ENCODE results near the gene KRTAP4-6.

Gene KRTAP4-6

DNA sequence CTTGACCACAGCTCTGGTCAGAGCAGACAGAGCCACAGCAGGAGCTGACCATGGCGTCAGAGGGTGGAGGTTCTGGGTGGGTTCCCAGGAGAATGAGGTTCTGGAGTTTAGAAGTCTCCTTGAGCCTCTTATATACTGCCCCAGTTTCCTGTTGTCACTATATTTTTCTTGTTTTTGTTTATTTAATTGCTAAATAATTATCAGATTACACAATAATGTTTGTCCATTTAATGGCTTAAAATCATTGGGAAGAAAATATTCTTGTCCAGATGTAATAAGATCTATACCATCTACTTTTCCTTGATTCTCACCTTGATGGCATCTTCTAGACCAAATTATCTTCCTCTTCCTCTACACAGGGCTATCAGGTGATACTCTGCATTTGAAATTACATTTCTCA lies 27.8 kb upstream of the KRTAP4-6 start, which contains the start of gene KRTAP4-3:
TSS of gene KRTAP4-3 (minus strand) at position 101 of the 400 bp plus-strand sequence. CDS start at position 52, 49 bp downstream.
- no peak within 1 kb of the TSS for H2AFZ ChIP-seq (ENCODE audit: low read depth, low read length, severe bottlenecking)
- H4K20me1 ChIP-seq (ENCODE audit: low read depth, low read length): no peaks in the 10 kb centered on the region
- H3K36me3 ChIP-seq (ENCODE audit: low read length): no peaks in the 10 kb centered on the region
- TF ChIP-seq, protein P1, sequence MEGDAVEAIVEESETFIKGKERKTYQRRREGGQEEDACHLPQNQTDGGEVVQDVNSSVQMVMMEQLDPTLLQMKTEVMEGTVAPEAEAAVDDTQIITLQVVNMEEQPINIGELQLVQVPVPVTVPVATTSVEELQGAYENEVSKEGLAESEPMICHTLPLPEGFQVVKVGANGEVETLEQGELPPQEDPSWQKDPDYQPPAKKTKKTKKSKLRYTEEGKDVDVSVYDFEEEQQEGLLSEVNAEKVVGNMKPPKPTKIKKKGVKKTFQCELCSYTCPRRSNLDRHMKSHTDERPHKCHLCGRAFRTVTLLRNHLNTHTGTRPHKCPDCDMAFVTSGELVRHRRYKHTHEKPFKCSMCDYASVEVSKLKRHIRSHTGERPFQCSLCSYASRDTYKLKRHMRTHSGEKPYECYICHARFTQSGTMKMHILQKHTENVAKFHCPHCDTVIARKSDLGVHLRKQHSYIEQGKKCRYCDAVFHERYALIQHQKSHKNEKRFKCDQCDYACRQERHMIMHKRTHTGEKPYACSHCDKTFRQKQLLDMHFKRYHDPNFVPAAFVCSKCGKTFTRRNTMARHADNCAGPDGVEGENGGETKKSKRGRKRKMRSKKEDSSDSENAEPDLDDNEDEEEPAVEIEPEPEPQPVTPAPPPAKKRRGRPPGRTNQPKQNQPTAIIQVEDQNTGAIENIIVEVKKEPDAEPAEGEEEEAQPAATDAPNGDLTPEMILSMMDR (IDR thresholded peaks at IDR 0.05; ENCODE audit: insufficient read depth, low read length, poor library complexity, severe bottlenecking): no peak
- TF ChIP-seq EZH2phosphoT487 (conservative IDR thresholded peaks at IDR 0.05; ENCODE audit: low read length): no peak
- no peak within 1 kb of the TSS for H3K27ac ChIP-seq (ENCODE audit: low read depth, low read length)
- H3K9me3 ChIP-seq (ENCODE audit: insufficient read depth, low read length): no peaks in the 10 kb centered on the region
- no peak within 1 kb of the TSS for H3K4me3 ChIP-seq (ENCODE audit: insufficient read depth, low read length, poor library complexity, severe bottlenecking)
- H3K9me2 ChIP-seq (replicated peaks; ENCODE audit: insufficient read depth, low read length): no peaks in the 10 kb centered on the region
- H3K9ac ChIP-seq (ENCODE audit: low read length): no peak within 1 kb of the TSS
- H3K27me3 ChIP-seq (ENCODE audit: low read length): no peaks in the 10 kb centered on the region
- H3K79me2 ChIP-seq (ENCODE audit: insufficient read depth, low read length): no peaks in the 10 kb centered on the region
- no peak within 1 kb of the TSS for H3K4me2 ChIP-seq (ENCODE audit: low read depth, low read length, poor library complexity, severe bottlenecking)
- no peaks in the 10 kb centered on the region for H3F3A ChIP-seq (ENCODE audit: insufficient read depth)

DNA sequence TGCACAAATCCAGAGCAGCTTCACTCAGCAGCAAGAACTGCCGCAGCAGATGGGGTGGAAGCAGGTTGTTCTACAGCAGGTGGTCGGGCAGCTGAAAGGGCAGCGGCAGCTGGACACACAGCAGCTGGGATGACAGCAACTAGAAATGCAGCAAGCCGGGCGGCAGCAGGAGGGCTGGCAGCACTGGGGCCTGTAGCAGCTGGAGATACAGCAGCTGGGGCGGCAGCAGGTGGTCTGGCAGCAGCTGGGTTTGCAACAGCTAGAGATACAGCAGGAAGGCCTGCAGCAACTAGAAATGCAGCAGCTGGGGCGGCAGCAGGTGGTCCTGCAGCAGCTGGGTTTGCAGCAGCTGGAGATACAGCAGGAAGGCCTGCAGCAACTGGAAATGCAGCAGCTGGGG lies 27.2 kb upstream of the KRTAP4-6 start:
- no peaks in the 10 kb centered on the region for H3K27me3 ChIP-seq (ENCODE audit: low read length)
- no peaks in the 10 kb centered on the region for H3F3A ChIP-seq (ENCODE audit: insufficient read depth)
- no peak overlapping the region for H3K27ac ChIP-seq (ENCODE audit: low read depth, low read length)
- no peaks in the 10 kb centered on the region for H4K20me1 ChIP-seq (ENCODE audit: low read depth, low read length)
- no peaks in the 10 kb centered on the region for H3K9me2 ChIP-seq (replicated peaks; ENCODE audit: insufficient read depth, low read length)
- TF ChIP-seq, protein P1 (IDR thresholded peaks at IDR 0.05; ENCODE audit: insufficient read depth, low read length, poor library complexity, severe bottlenecking): no peak
- no peak for TF ChIP-seq EZH2phosphoT487 (conservative IDR thresholded peaks at IDR 0.05; ENCODE audit: low read length)
- no peaks in the 10 kb centered on the region for H3K9me3 ChIP-seq (ENCODE audit: insufficient read depth, low read length)
- no peak overlapping the region for H3K4me3 ChIP-seq (ENCODE audit: insufficient read depth, low read length, poor library complexity, severe bottlenecking)
- no peak overlapping the region for H3K9ac ChIP-seq (ENCODE audit: low read length)
- no peaks in the 10 kb centered on the region for H3K36me3 ChIP-seq (ENCODE audit: low read length)
- H2AFZ ChIP-seq (ENCODE audit: low read depth, low read length, severe bottlenecking): no peak overlapping the region
- no peaks in the 10 kb centered on the region for H3K79me2 ChIP-seq (ENCODE audit: insufficient read depth, low read length)
- no peak overlapping the region for H3K4me2 ChIP-seq (ENCODE audit: low read depth, low read length, poor library complexity, severe bottlenecking)

DNA sequence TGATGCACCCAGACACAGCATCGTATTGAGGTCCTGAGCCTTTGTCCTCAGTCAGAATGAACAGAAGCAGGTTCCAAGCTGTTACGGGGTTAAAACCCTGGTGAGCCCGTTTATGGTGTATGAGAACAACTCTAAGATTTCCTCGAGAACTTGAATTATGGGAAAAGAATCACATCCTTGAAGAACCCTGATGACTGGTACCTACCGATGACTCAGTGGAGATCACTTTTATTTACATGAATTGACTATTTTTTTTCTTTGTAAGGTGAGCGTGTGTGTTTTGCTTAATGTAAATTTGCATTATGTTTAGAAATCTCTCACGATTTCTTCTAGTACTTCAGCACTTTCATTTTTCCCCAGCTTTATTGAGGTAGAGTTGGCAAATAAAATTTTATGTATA lies 23.5 kb upstream of the KRTAP4-6 start:
- H3K9me3 ChIP-seq (ENCODE audit: insufficient read depth, low read length): no peaks in the 10 kb centered on the region
- H3K36me3 ChIP-seq (ENCODE audit: low read length): no peaks in the 10 kb centered on the region
- H3K27me3 ChIP-seq (ENCODE audit: low read length): 0 out of 2 replicates have a peak, but pooled peaks cover 2% of the 10 kb centered on the region
- no peak overlapping the region for H3K9ac ChIP-seq (ENCODE audit: low read length)
- H3K79me2 ChIP-seq (ENCODE audit: insufficient read depth, low read length): no peaks in the 10 kb centered on the region
- H3F3A ChIP-seq (ENCODE audit: insufficient read depth): no peaks in the 10 kb centered on the region
- H4K20me1 ChIP-seq (ENCODE audit: low read depth, low read length): no peaks in the 10 kb centered on the region
- no peak overlapping the region for H3K27ac ChIP-seq (ENCODE audit: low read depth, low read length)
- no peak overlapping the region for H3K4me2 ChIP-seq (ENCODE audit: low read depth, low read length, poor library complexity, severe bottlenecking)
- no peak for TF ChIP-seq EZH2phosphoT487 (conservative IDR thresholded peaks at IDR 0.05; ENCODE audit: low read length)
- TF ChIP-seq, protein P1 (IDR thresholded peaks at IDR 0.05; ENCODE audit: insufficient read depth, low read length, poor library complexity, severe bottlenecking): no peak
- H3K4me3 ChIP-seq (ENCODE audit: insufficient read depth, low read length, poor library complexity, severe bottlenecking): no peak overlapping the region
- H2AFZ ChIP-seq (ENCODE audit: low read depth, low read length, severe bottlenecking): no peak overlapping the region
- H3K9me2 ChIP-seq (replicated peaks; ENCODE audit: insufficient read depth, low read length): no peaks in the 10 kb centered on the region
